ENCODE measurements around the gene UBE2E1. TPM values are rescaled to one million over a fixed set of nuclear protein-coding genes. Genes with fewer than 3 reads are reported as not detected.

UBE2E1 gene
- total RNA-seq, 4 donors from 2014 or later: 82.4 to 126 (median 115) TPM

GRCh38 chr3:23798456-23798855 is 7.3 kb upstream of the UBE2E1 start:
- Histone ChIP-seq H3K27me3 (no peaks in the 10 kb centered on the region), H3K4me3 (no peak overlapping the region), H3K27ac (replicated peaks in 1 of 4) (no peak overlapping the region), H3K36me3 (no peaks in the 10 kb centered on the region), H3K4me1 (no peaks in the 10 kb centered on the region), H3K9me3 (no peaks in the 10 kb centered on the region)
- intact Hi-C loops (cut with DNase I): no loop called here
- WGBS: 95% methylated on average over 5 of the region's 5 CpGs
- TF ChIP-seq EP300 (IDR thresholded peaks at IDR 0.05) (no peak), POLR2AphosphoS5 (IDR thresholded peaks at IDR 0.05) (no peak), POLR2A (IDR thresholded peaks at IDR 0.05; ENCODE audit: low read depth) (no peak), CTCF (IDR thresholded peaks at IDR 0.05) (no peak)
- DNase-seq (ENCODE audit: extremely low spot score): no peak

GRCh38 chr3:23798876-23799275 is 6.9 kb upstream of the UBE2E1 start:
- Histone ChIP-seq H3K27ac (replicated peaks in 1 of 4) (no peak overlapping the region), H3K27me3 (no peaks in the 10 kb centered on the region), H3K4me1 (no peaks in the 10 kb centered on the region), H3K4me3 (no peak overlapping the region), H3K36me3 (no peaks in the 10 kb centered on the region), H3K9me3 (no peaks in the 10 kb centered on the region)
- 94% methylated on average over 3 of the region's 3 CpGs for WGBS
- no peak for DNase-seq (ENCODE audit: extremely low spot score)
- intact Hi-C loops (cut with DNase I): no loop called here
- TF ChIP-seq EP300 (IDR thresholded peaks at IDR 0.05) (no peak), POLR2AphosphoS5 (IDR thresholded peaks at IDR 0.05) (no peak), CTCF (IDR thresholded peaks at IDR 0.05) (no peak), POLR2A (IDR thresholded peaks at IDR 0.05; ENCODE audit: low read depth) (no peak)

- Histone ChIP-seq H3K9me3 (no peaks in the 10 kb centered on the region), H3K4me1 (peaks cover 0 to 6% (median 2%) of the 10 kb centered on the region in 4 donors)
- intact Hi-C loops (cut with DNase I): loop anchor here (10.0 kb wide), 1 partner anchor 86 kb away; no protein-coding TSS in a partner anchor
Measured at GRCh38 chr3:23800731-23801130, 5.0 kb upstream of the UBE2E1 start.

GRCh38 chr3:23804441-23805209 is 1.1 kb upstream of the UBE2E1 start:
- no peak for TF ChIP-seq CTCF (IDR thresholded peaks at IDR 0.05)
- TF ChIP-seq EP300 (IDR thresholded peaks at IDR 0.05): no peak
- TF ChIP-seq POLR2A (IDR thresholded peaks at IDR 0.05; ENCODE audit: low read depth): no peak
- no peak for TF ChIP-seq POLR2AphosphoS5 (IDR thresholded peaks at IDR 0.05)
- Histone ChIP-seq H3K27me3 (no peaks in the 10 kb centered on the region), H3K9me3 (no peaks in the 10 kb centered on the region), H3K4me3 (no peak overlapping the region), H3K27ac (replicated peaks in 1 of 4) (no peak overlapping the region), H3K4me1 (peaks cover 22 to 31% (median 27%) of the 10 kb centered on the region in 4 donors), H3K36me3 (no peaks in the 10 kb centered on the region)
- DNase-seq (ENCODE audit: extremely low spot score): no peak
- 91% methylated on average over 8 of the region's 8 CpGs for WGBS
- intact Hi-C loops (cut with DNase I): loop anchor here (5.0 to 10.0 kb wide), 2 partner anchors 90 to 602 kb away; partner anchors contain the start of gene UBE2E2

More at GRCh38 chr3:23800731-23801130, 5.0 kb upstream of the UBE2E1 start:
- TF ChIP-seq CTCF (IDR thresholded peaks at IDR 0.05): peak in 2 of 3 experiments; percentile 24 to 29
- no peak for TF ChIP-seq EP300 (IDR thresholded peaks at IDR 0.05)
- TF ChIP-seq POLR2AphosphoS5 (IDR thresholded peaks at IDR 0.05): no peak
- no peaks in the 10 kb centered on the region for H3K27me3 ChIP-seq
- no peak overlapping the region for H3K27ac ChIP-seq (replicated peaks in 1 of 4)
- H3K36me3 ChIP-seq: no peaks in the 10 kb centered on the region
- 71% methylated on average over 3 of the region's 3 CpGs for WGBS
- H3K4me3 ChIP-seq: no peak overlapping the region
- DNase-seq (ENCODE audit: extremely low spot score): no peak
